ENCODE data around the gene SAP30L. TPM values are rescaled to one million over a fixed set of nuclear protein-coding genes. Genes with fewer than 3 reads are reported as not detected.
A peak's percentile ranks its signal among the peaks of the same experiment; 100 is the strongest.

SAP30L gene
- polyA plus RNA-seq, 10 donors = 22.8 to 35.0 (median 27.0) TPM

- DNase-seq = peak in 1 of 3 donors; percentile 29
These were observed 33.6 kb downstream of the SAP30L start for GRCh38 chr5:154479160-154479943.

- DNase-seq = no peak
These were observed 34.4 kb downstream of the SAP30L start for GRCh38 chr5:154479944-154480750.

- no peak for DNase-seq
These were observed 35.0 kb downstream of the SAP30L start for GRCh38 chr5:154480847-154481246.

GRCh38 chr5:154481584-154482381, 36.0 kb downstream of the SAP30L start:
- DNase-seq = no peak

- no peak for DNase-seq
These were observed 37.0 kb downstream of the SAP30L start for GRCh38 chr5:154482528-154483449.

- peak in 1 of 3 donors; percentile 38 for DNase-seq
These were observed 38.0 kb downstream of the SAP30L start for GRCh38 chr5:154483654-154484392.

- peak in 1 of 3 donors; percentile 25 for DNase-seq
These were observed 38.7 kb downstream of the SAP30L start for GRCh38 chr5:154484393-154485095.

GRCh38 chr5:154485096-154485491, 39.3 kb downstream of the SAP30L start:
- no peak for DNase-seq

- DNase-seq = peak in 1 of 3 donors; percentile 18
These were observed 40.1 kb downstream of the SAP30L start for GRCh38 chr5:154485850-154486426.

GRCh38 chr5:154486427-154486866, 40.6 kb downstream of the SAP30L start:
- no peak for DNase-seq

- no peak for DNase-seq
These were observed 41.7 kb downstream of the SAP30L start for GRCh38 chr5:154487541-154487940.

- no peak for DNase-seq
These were observed 46.1 kb downstream of the SAP30L start for GRCh38 chr5:154491941-154492340.

GRCh38 chr5:154493274-154493673, 47.5 kb downstream of the SAP30L start:
- no peak for DNase-seq

GRCh38 chr5:154494036-154494435, 48.2 kb downstream of the SAP30L start:
- no peak for DNase-seq

- DNase-seq = no peak
These were observed 52.8 kb downstream of the SAP30L start for GRCh38 chr5:154498591-154498990.

GRCh38 chr5:154498994-154499393, 53.2 kb downstream of the SAP30L start:
- no peak for DNase-seq

- no peak for DNase-seq
These were observed 55.8 kb downstream of the SAP30L start for GRCh38 chr5:154501566-154501965.

GRCh38 chr5:154502180-154502579, 56.4 kb downstream of the SAP30L start:
- no peak for DNase-seq

- DNase-seq = no peak
These were observed 57.9 kb downstream of the SAP30L start for GRCh38 chr5:154503698-154504039.

Data from muscle of back (tissue), 11 donors.